GM12874 (cell line): ENCODE results near the gene SLC46A2.

Experiments
- CTCF ChIP-seq: IDR thresholded peaks from 2 replicates; pipeline ENCODE4 v1.5.1; 2011; ENCODE audit warnings: low read depth, mild to moderate bottlenecking, control low read depth, low read length, moderate library complexity; ENCODE audit not compliant: insufficient read depth

SLC46A2 gene

GRCh38 chr9:112842555-112842954, 48.1 kb downstream of the SLC46A2 start:
- no peak for TF ChIP-seq CTCF

GRCh38 chr9:112841261-112841660, 49.4 kb downstream of the SLC46A2 start:
- TF ChIP-seq CTCF = no peak

GRCh38 chr9:112839331-112839730, 51.3 kb downstream of the SLC46A2 start:
- TF ChIP-seq CTCF = no peak

- TF ChIP-seq CTCF = no peak
These were observed 52.3 kb downstream of the SLC46A2 start for GRCh38 chr9:112838342-112838741.

- TF ChIP-seq CTCF = no peak
These were observed 54.3 kb downstream of the SLC46A2 start for GRCh38 chr9:112836394-112836793.

GRCh38 chr9:112833081-112833480, 57.6 kb downstream of the SLC46A2 start:
- no peak for TF ChIP-seq CTCF

- no peak for TF ChIP-seq CTCF
These were observed 58.7 kb downstream of the SLC46A2 start for GRCh38 chr9:112831969-112832368.
